SJCRH30 (cell line): ENCODE data around the gene PPP2R3B. TPM values are rescaled to one million over a fixed set of nuclear protein-coding genes. Genes with fewer than 3 reads are reported as not detected.

Experiments
- total RNA-seq: library from RNA; depleted of rRNA; stranded (reverse); fragments of >200 nt; shearing (Covaris generic); gene quantifications from 2 replicates; pipeline ENCODE4 v1.2.3, GENCODE V29; 2014; rRNA removed

PPP2R3B gene
- total RNA-seq, 1 experiment from 2014 or later = 29.2 TPM

Other genes starting within 250 kb of the PPP2R3B start
- 16.0 and 16.2 TPM in 2 replicates for gene PLCXD1, start 105.5 kb downstream of the PPP2R3B start, total RNA-seq
- 29.6 and 37.0 TPM in 2 replicates for gene GTPBP6, start 68.1 kb downstream of the PPP2R3B start, total RNA-seq
- gene SHOX, start 243.9 kb upstream of the PPP2R3B start, total RNA-seq = not detected in 2 replicates